Hematopoietic multipotent progenitor cell treated with erythropoietin and hydrocortisone succinate and interleukin-3 and kit ligand, for 17 days (in vitro differentiated cells): ENCODE results near the gene FRMD1.

Experiments
- DNase-seq: peaks from one replicate; pipeline ENCODE4 v3.0.0-alpha.2; 2015; ENCODE audit warnings: low spot score

FRMD1 gene

GRCh38 chr6:168055696-168056489 is 23.1 kb downstream of the FRMD1 start:
- no peak for DNase-seq

GRCh38 chr6:168054765-168055560 is 24.0 kb downstream of the FRMD1 start:
- no peak for DNase-seq

GRCh38 chr6:168053957-168054471 is 25.0 kb downstream of the FRMD1 start:
- no peak for DNase-seq

GRCh38 chr6:168053086-168053956 is 25.7 kb downstream of the FRMD1 start:
- DNase-seq, result no peak

- no peak for DNase-seq
These were observed 26.6 kb downstream of the FRMD1 start for GRCh38 chr6:168052291-168052891.

- no peak for DNase-seq
These were observed 27.4 kb downstream of the FRMD1 start for GRCh38 chr6:168051648-168052047.

GRCh38 chr6:168050881-168051586 is 28.0 kb downstream of the FRMD1 start:
- DNase-seq, result no peak

- no peak for DNase-seq
These were observed 28.7 kb downstream of the FRMD1 start for GRCh38 chr6:168050225-168050880.

GRCh38 chr6:168049706-168050224 is 29.2 kb downstream of the FRMD1 start:
- no peak for DNase-seq

- no peak for DNase-seq
These were observed 29.7 kb downstream of the FRMD1 start for GRCh38 chr6:168049277-168049676.

- no peak for DNase-seq
These were observed 30.3 kb downstream of the FRMD1 start for GRCh38 chr6:168048724-168049025.

GRCh38 chr6:168047841-168048723 is 30.9 kb downstream of the FRMD1 start:
- DNase-seq, result no peak

- DNase-seq, result no peak
These were observed 32.3 kb downstream of the FRMD1 start for GRCh38 chr6:168046696-168047095.

- no peak for DNase-seq
These were observed 33.0 kb downstream of the FRMD1 start for GRCh38 chr6:168045706-168046620.

- no peak for DNase-seq
These were observed 33.8 kb downstream of the FRMD1 start for GRCh38 chr6:168045141-168045691.

GRCh38 chr6:168044521-168045130 is 34.4 kb downstream of the FRMD1 start:
- DNase-seq, result no peak

GRCh38 chr6:168043848-168044415 is 35.1 kb downstream of the FRMD1 start:
- no peak for DNase-seq
